Vein endothelial cell (primary cell): ENCODE results near the gene STUB1. TPM values are rescaled to one million over a fixed set of nuclear protein-coding genes. Genes with fewer than 3 reads are reported as not detected.

Experiments
- total RNA-seq: library from RNA; depleted of rRNA; stranded (reverse); fragments of >200 nt; gene quantifications from 2 replicates; pipeline ENCODE4 v1.2.3, GENCODE V29; 2012

The STUB1 gene
- total RNA-seq, 1 donor: 115 TPM

Other genes starting within 250 kb of the STUB1 start
- gene CAPN15, start 152.7 kb upstream of the STUB1 start, total RNA-seq: 56.2 and 61.2 TPM in 2 replicates
- gene PRR35, start 120.0 kb upstream of the STUB1 start, total RNA-seq: not detected in 2 replicates
- 2.4 and 2.9 TPM in 2 replicates for gene NHLRC4, start 113.4 kb upstream of the STUB1 start, total RNA-seq
- gene PIGQ, start 110.4 kb upstream of the STUB1 start, total RNA-seq: 28.4 and 45.1 TPM in 2 replicates
- 15.0 and 17.0 TPM in 2 replicates for gene RAB40C, start 90.3 kb upstream of the STUB1 start, total RNA-seq
- under 0.01 and 0.19 TPM in 2 replicates for gene WFIKKN1, start 49.4 kb upstream of the STUB1 start, total RNA-seq
- gene METTL26, start 44.1 kb upstream of the STUB1 start, total RNA-seq: 90.8 and 142 TPM in 2 replicates
- 14.0 and 20.9 TPM in 2 replicates for gene MCRIP2, start 38.6 kb upstream of the STUB1 start, total RNA-seq
- 15.9 and 18.6 TPM in 2 replicates for gene WDR90, start 31.0 kb upstream of the STUB1 start, total RNA-seq
- gene RHOT2, start 12.3 kb upstream of the STUB1 start, total RNA-seq: 44.6 and 53.2 TPM in 2 replicates
- 0.38 and 0.65 TPM in 2 replicates for gene RHBDL1, start 4.7 kb upstream of the STUB1 start, total RNA-seq
- 39.8 and 63.7 TPM in 2 replicates for gene JMJD8, start 3.9 kb downstream of the STUB1 start, total RNA-seq
- gene WDR24, start 10.0 kb downstream of the STUB1 start, total RNA-seq: 8.5 and 9.5 TPM in 2 replicates
- under 0.01 and 0.29 TPM in 2 replicates for gene FBXL16, start 25.4 kb downstream of the STUB1 start, total RNA-seq
- 22.2 and 35.3 TPM in 2 replicates for gene METRN, start 34.7 kb downstream of the STUB1 start, total RNA-seq
- 23.1 and 33.6 TPM in 2 replicates for gene ANTKMT, start 40.7 kb downstream of the STUB1 start, total RNA-seq
- gene CCDC78, start 46.0 kb downstream of the STUB1 start, total RNA-seq: 1.3 and 1.6 TPM in 2 replicates
- gene HAGHL, start 46.7 kb downstream of the STUB1 start, total RNA-seq: 9.7 and 13.4 TPM in 2 replicates
- 36.8 and 40.5 TPM in 2 replicates for gene CIAO3, start 60.6 kb downstream of the STUB1 start, total RNA-seq
- not detected in 2 replicates for gene MSLN, start 80.3 kb downstream of the STUB1 start, total RNA-seq
- 51.9 and 52.7 TPM in 2 replicates for gene RPUSD1, start 108.0 kb downstream of the STUB1 start, total RNA-seq
- gene CHTF18, start 108.2 kb downstream of the STUB1 start, total RNA-seq: 15.0 and 20.4 TPM in 2 replicates
- not detected in 2 replicates for gene GNG13, start 120.3 kb downstream of the STUB1 start, total RNA-seq